Endothelial cell of umbilical vein (primary cell): Measurements from ENCODE around the gene ST3GAL5. TPM values are rescaled to one million over a fixed set of nuclear protein-coding genes. Genes with fewer than 3 reads are reported as not detected.

Experiments
- BruUV-seq: library from RNA; stranded (reverse); fragments of 400-500 nt; replicated peaks from 2 replicates; lab custom pipeline; 2021; lab: Mats Ljungman, UMichigan
- CTCF ChIA-PET: fragments of 300-600, 350-600 bp; sonication (Branson Sonifier 250); formaldehyde crosslinking; loops from one replicate; lab custom pipeline; 2021; ENCODE audit warnings: antibody characterized with exemption, inconsistent platforms; lab: Charles Lee
- POLR2A ChIA-PET: fragments of 300-600, 350-600 bp; sonication (Branson Sonifier 250); formaldehyde crosslinking; loops from one replicate; lab custom pipeline; 2021; ENCODE audit warnings: antibody characterized with exemption, inconsistent platforms; lab: Charles Lee
- DNase-seq: peaks from one replicate; pipeline ENCODE4 v3.0.0-alpha.2; 2011; ENCODE audit warnings: low read depth, low spot score
- FAIRE-seq: peaks from 2 replicates; lab custom pipeline; 2011; peaks lifted over from hg19 to GRCh38; lab: Jason Lieb, UNC
- H2AFZ ChIP-seq: 2 replicates; pipeline ENCODE4 v1.6.0; 2012; ENCODE audit warnings: low read depth, low read length, control low read depth, inconsistent platforms
- H3K27ac ChIP-seq: 2 replicates; pipeline ENCODE4 v1.5.1; 2011; ENCODE audit warnings: low read depth, mild to moderate bottlenecking, control low read depth, low read length, moderate library complexity; ENCODE audit not compliant: insufficient read depth
- H3K27me3 ChIP-seq, 2 experiments: 2 replicates each; pipeline versions ENCODE4 v1.6.0 to v1.6.1; 2011; ENCODE audit warnings: low read length in 2 of 2, mixed read lengths in 1 of 2; ENCODE audit not compliant: control insufficient read depth in 2 of 2, insufficient read depth in 2 of 2
- H3K36me3 ChIP-seq, 2 experiments: 2 replicates in 1 of 2; 3 replicates in 1 of 2; pipeline ENCODE4 v1.5.1; 2011; ENCODE audit warnings: low read length in 2 of 2, mild to moderate bottlenecking in 1 of 2, moderate library complexity in 1 of 2; ENCODE audit not compliant: control insufficient read depth in 2 of 2, insufficient read depth in 2 of 2; ENCODE audit errors: extremely low read depth in 1 of 2
- H3K4me1 ChIP-seq: 3 replicates; pipeline ENCODE4 v1.5.1; 2011; ENCODE audit warnings: mild to moderate bottlenecking, low read length; ENCODE audit not compliant: control insufficient read depth, insufficient read depth; ENCODE audit errors: extremely low read depth
- H3K4me2 ChIP-seq: 2 replicates; pipeline ENCODE4 v1.6.1; 2011; ENCODE audit warnings: low read length, control low read depth, mixed read lengths; ENCODE audit not compliant: insufficient read depth
- H3K4me3 ChIP-seq, 3 experiments: fragments of 200-600 bp in 1 of 3; sonication (generic), shearing (Covaris generic) in 1 of 3; replicated peaks in 1 of 3; 2 replicates each; pipeline ENCODE4 v1.5.1; 2011 to 2016; ENCODE audit warnings: control low read depth in 3 of 3, low read length in 3 of 3, mild to moderate bottlenecking in 2 of 3, inconsistent platforms in 1 of 3, low read depth in 1 of 3, moderate library complexity in 1 of 3; ENCODE audit not compliant: insufficient read depth in 1 of 3
- H3K79me2 ChIP-seq: 2 replicates; pipeline ENCODE4 v1.6.0; 2012; ENCODE audit warnings: low read length, inconsistent platforms; ENCODE audit not compliant: control insufficient read depth, insufficient read depth
- H3K9ac ChIP-seq: replicated peaks from 2 replicates; pipeline ENCODE3; 2011; ENCODE audit warnings: low read length, control low read depth; ENCODE audit not compliant: insufficient read depth; ENCODE audit errors: extremely low read depth
- H3K9me1 ChIP-seq: replicated peaks from 3 replicates; pipeline ENCODE4 v1.6.0; 2011; ENCODE audit warnings: mild to moderate bottlenecking, low read length; ENCODE audit not compliant: control insufficient read depth, insufficient read depth; ENCODE audit errors: extremely low read depth
- H3K9me3 ChIP-seq: replicated peaks from 2 replicates; pipeline ENCODE4 v1.5.1; 2012; ENCODE audit warnings: low read length, inconsistent platforms; ENCODE audit not compliant: control insufficient read depth, insufficient read depth
- H4K20me1 ChIP-seq: replicated peaks from 2 replicates; pipeline ENCODE3; 2011; ENCODE audit warnings: mild to moderate bottlenecking, low read length; ENCODE audit not compliant: control insufficient read depth, insufficient read depth; ENCODE audit errors: extremely low read depth
- CTCF ChIP-seq, 2 donors: IDR thresholded peaks; 1 replicate in 1 of 2; 2 replicates in 1 of 2; pipeline ENCODE4 v1.5.1; 2011; ENCODE audit warnings: low read length in 2 of 2, mild to moderate bottlenecking in 2 of 2, moderate library complexity in 2 of 2, control low read depth in 1 of 2, inconsistent platforms in 1 of 2, low read depth in 1 of 2; ENCODE audit not compliant: insufficient read depth in 1 of 2; ENCODE audit errors: extremely low read depth in 1 of 2
- EZH2 ChIP-seq: IDR thresholded peaks from 2 replicates; pipeline ENCODE4 v1.6.1; 2012; ENCODE audit warnings: borderline replicate concordance, low read depth, mild to moderate bottlenecking, moderate library complexity, low read length, inconsistent platforms; ENCODE audit not compliant: severe bottlenecking
- FOS ChIP-seq: IDR thresholded peaks from 2 replicates; pipeline ENCODE4 v1.6.1; 2011; ENCODE audit warnings: mild to moderate bottlenecking, low read length, moderate library complexity, borderline replicate concordance; ENCODE audit not compliant: insufficient read depth
- GATA2 ChIP-seq: IDR thresholded peaks from 2 replicates; pipeline ENCODE4 v1.7.0; 2011; ENCODE audit warnings: low read depth, mild to moderate bottlenecking, moderate library complexity, mixed read lengths, low read length; ENCODE audit not compliant: insufficient read length, insufficient read depth
- JUN ChIP-seq: IDR thresholded peaks from 2 replicates; pipeline ENCODE4 v1.6.1; 2011; ENCODE audit warnings: borderline replicate concordance, low read depth; ENCODE audit not compliant: insufficient read length, insufficient read depth
- MAX ChIP-seq: IDR thresholded peaks from 2 replicates; pipeline ENCODE4 v1.6.1; 2011; ENCODE audit not compliant: insufficient read depth, insufficient read length
- MYC ChIP-seq: IDR thresholded peaks from one replicate; pipeline ENCODE4 v1.6.1; 2011; ENCODE audit warnings: mild to moderate bottlenecking, low read depth, low read length
- POLR2A ChIP-seq: IDR thresholded peaks from 2 replicates; pipeline ENCODE4 v1.6.1; 2012; ENCODE audit warnings: low read depth, mild to moderate bottlenecking, control low read depth, low read length
- POLR2AphosphoS5 ChIP-seq: IDR thresholded peaks from 2 replicates; pipeline ENCODE4 v1.6.1; 2012; ENCODE audit warnings: low read depth, mild to moderate bottlenecking, control low read depth, low read length, moderate library complexity; ENCODE audit not compliant: insufficient read depth
- dilution Hi-C: fragments of 300-500 bp; cut with MboI; formaldehyde crosslinking; loops from one replicate; pipeline ENCODE4 v1.15.0; 2019; ENCODE audit warnings: low sequenced_read_pairs; ENCODE audit not compliant: extremely low pct_ligation_motif_present
- intact Hi-C: fragments of 100-400 bp; cut with micrococcal nuclease; formaldehyde crosslinking; loops from one replicate; pipeline ENCODE4 v1.10.0; 2022
- polyA plus RNA-seq, 4 experiments: library from polyadenylated mRNA; depleted of rRNA in 3 of 4; stranded (reverse) in 3 of 4; unstranded in 1 of 4; fragments of >200 nt; gene quantifications; 2 replicates each; pipeline versions ENCODE4 v1.2.1 to v1.2.3, GENCODE V29; 2011 to 2012; ENCODE audit warnings: missing spikeins in 1 of 4
- total RNA-seq: library from RNA; stranded (reverse); gene quantifications from 2 replicates; pipeline ENCODE4 v1.2.3, GENCODE V29; 2021

Gene ST3GAL5
- total and polyA plus RNA-seq, 2 donors (not counting 3 experiments of a cell fraction or from before 2014, with no cell fraction given) = 9.5 to 16.0 TPM

DNA sequence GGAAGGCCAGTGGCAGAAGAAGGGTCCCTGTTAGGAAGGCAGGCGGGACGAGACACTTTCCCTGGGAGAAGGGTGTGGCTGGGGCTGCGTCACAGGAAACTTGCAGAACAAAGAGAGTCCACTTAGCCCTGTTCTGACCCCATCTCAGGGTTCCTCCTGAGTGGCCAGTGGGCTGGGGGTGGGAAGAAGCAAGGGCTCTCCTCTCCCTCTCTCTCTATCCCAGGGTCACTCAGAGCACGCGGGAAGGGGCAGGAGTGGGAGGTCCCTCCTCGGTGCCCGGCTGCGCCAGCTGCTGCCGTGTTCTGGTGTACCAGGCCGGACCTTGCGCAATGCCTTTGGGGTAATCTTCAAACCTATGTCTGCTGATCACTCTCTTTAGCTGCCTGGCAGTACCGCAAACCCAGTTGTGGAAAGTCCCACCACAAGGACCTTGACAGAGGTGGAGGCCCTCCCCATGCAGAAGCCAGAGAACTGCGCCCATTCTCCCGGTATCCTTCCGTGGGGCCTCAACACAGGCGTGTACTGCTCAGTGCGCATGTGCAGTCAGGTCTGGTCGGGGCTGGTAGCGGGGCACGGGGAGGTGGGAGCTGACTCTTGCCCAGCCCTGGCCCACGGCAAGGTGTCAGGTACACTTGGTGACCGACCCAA, 47.8 kb upstream of the ST3GAL5 start:
- ChIA-PET POLR2A (no interaction called here), CTCF (interaction anchor here (1.0 kb wide), 1 partner anchor 92 kb away, joined by 3 read pairs; no protein-coding TSS in a partner anchor)
- Histone ChIP-seq H3K9me1 (no peaks in the 10 kb centered on the region), H3K4me3 (no peak overlapping the region), H3K27me3 (no peaks in the 10 kb centered on the region), H3K27ac (no peak overlapping the region), H3K4me2 (no peak overlapping the region), H3K9ac (no peak overlapping the region), H2AFZ (peak overlapping the region; percentile 26), H3K4me1 (peaks cover 37% of the 10 kb centered on the region), H3K36me3 (no peaks in the 10 kb centered on the region), H3K9me3 (no peaks in the 10 kb centered on the region), H3K79me2 (no peaks in the 10 kb centered on the region), H4K20me1 (no peaks in the 10 kb centered on the region)
- FAIRE-seq (no peak), DNase-seq (no peak)
- no TSS peak for BruUV-seq
- intact Hi-C loops = no loop called here
- dilution Hi-C loops = no loop called here
- TF ChIP-seq POLR2AphosphoS5 = no peak
- TF ChIP-seq EZH2 = no peak
- TF ChIP-seq GATA2 = no peak
- TF ChIP-seq FOS = no peak
- TF ChIP-seq MYC = no peak
- TF ChIP-seq POLR2A = no peak
- TF ChIP-seq MAX = no peak
- no peak for TF ChIP-seq CTCF (IDR thresholded peaks at IDR 0.05; ENCODE audit: extremely low read depth in 1 of 2, insufficient read depth in 1 of 2, low read depth in 1 of 2, low read length in 2 of 2)
- no peak for TF ChIP-seq JUN
